ENCODE measurements around the gene DEFB113.

DEFB113 gene

GRCh38 chr6:49935387-49935786, 34.0 kb downstream of the DEFB113 start:
- no peak for DNase-seq (ENCODE audit: low spot score)

GRCh38 chr6:49934770-49935169, 34.7 kb downstream of the DEFB113 start:
- DNase-seq (ENCODE audit: low spot score): no peak

GRCh38 chr6:49933526-49933925, 35.9 kb downstream of the DEFB113 start:
- DNase-seq (ENCODE audit: low spot score): no peak

- no peak for DNase-seq (ENCODE audit: low spot score)
These were observed 40.1 kb downstream of the DEFB113 start for GRCh38 chr6:49929340-49929739.

GRCh38 chr6:49923826-49924225, 45.6 kb downstream of the DEFB113 start:
- DNase-seq (ENCODE audit: low spot score): no peak

GRCh38 chr6:49919935-49920644, 49.3 kb downstream of the DEFB113 start:
- DNase-seq (ENCODE audit: low spot score): no peak

- no peak for DNase-seq (ENCODE audit: low spot score)
These were observed 50.2 kb downstream of the DEFB113 start for GRCh38 chr6:49919261-49919660.

GRCh38 chr6:49918787-49919186, 50.6 kb downstream of the DEFB113 start:
- DNase-seq (ENCODE audit: low spot score): no peak

All from Ammon's horn (tissue), 1 donor.